ENCODE data around the gene RAP2B. TPM values are rescaled to one million over a fixed set of nuclear protein-coding genes. Genes with fewer than 3 reads are reported as not detected.

Gene RAP2B
- total and polyA plus RNA-seq, 2 of the 13 experiments (the other 11 are each of a cell fraction or from before 2014, with no cell fraction given) = 6.4 to 7.1 TPM

GRCh38 chr3:153215966-153216365, 53.9 kb downstream of the RAP2B start:
- H3K27me3 ChIP-seq (ENCODE audit: control insufficient read depth in 1 of 2, insufficient read depth in 2 of 2, low read length in 2 of 2) = no peaks in the 10 kb centered on the region
- intact Hi-C loops (cut with micrococcal nuclease; ENCODE audit: unreplicated experiment) = no loop called here
- H3K79me2 ChIP-seq (ENCODE audit: insufficient read depth, low read length) = no peaks in the 10 kb centered on the region
- in situ Hi-C loops (cut with HindIII; ENCODE audit: extremely low pct_ligation_motif_present, low pct_unique_long_range_greater_than_20kb) = no loop called here
- H3K4me2 ChIP-seq (ENCODE audit: low read depth, low read length) = no peak overlapping the region
- DNase-seq (ENCODE audit: low spot score) (no peak), ATAC-seq (no peak), FAIRE-seq (no peak)
- H4K20me1 ChIP-seq (ENCODE audit: insufficient read depth, low read length) = no peaks in the 10 kb centered on the region
- no peaks in the 10 kb centered on the region for H3K4me1 ChIP-seq (ENCODE audit: insufficient read depth, low read length)
- WGBS (ENCODE audit: low lambda C conversion rate) = 28% methylated on average over 5 of the region's 5 CpGs
- ChIA-PET POLR2A (no interaction called here), CTCF (ENCODE audit: low intra/inter-chr PET ratio, low total read pairs) (no interaction called here)
- no peak overlapping the region for H3K4me3 ChIP-seq (replicated peaks in 1 of 3; ENCODE audit: insufficient read depth in 1 of 3, low read depth in 2 of 3, low read length in 3 of 3)
- H3K9ac ChIP-seq (ENCODE audit: insufficient read depth, low read depth, low read length) = no peak overlapping the region
- no peak overlapping the region for H2AFZ ChIP-seq (ENCODE audit: low read length)
- no peaks in the 10 kb centered on the region for H3K36me3 ChIP-seq (replicated peaks in 1 of 2; ENCODE audit: control insufficient read depth in 1 of 2, insufficient read depth in 2 of 2, low read length in 2 of 2)
- no peak overlapping the region for H3K27ac ChIP-seq (ENCODE audit: extremely low read length, insufficient read depth, low read length)
- TF ChIP-seq RFX5 (IDR thresholded peaks at IDR 0.05; ENCODE audit: low read depth, low read length) (no peak), ASH2L (IDR thresholded peaks at IDR 0.05; ENCODE audit: insufficient read length, low read depth, low read length) (no peak), SRY (CRISPR knock-in tag; IDR thresholded peaks at IDR 0.05) (no peak)
- H3K9me3 ChIP-seq (ENCODE audit: low read length) = no peaks in the 10 kb centered on the region
- BruUV-seq (replicated peaks) = no TSS peak

GRCh38 chr3:153216928-153217327, 54.9 kb downstream of the RAP2B start:
- Histone ChIP-seq H3K27ac (ENCODE audit: extremely low read length, insufficient read depth, low read length) (no peak overlapping the region), H3K9me3 (ENCODE audit: low read length) (no peaks in the 10 kb centered on the region), H3K4me1 (ENCODE audit: insufficient read depth, low read length) (no peaks in the 10 kb centered on the region), H4K20me1 (ENCODE audit: insufficient read depth, low read length) (no peaks in the 10 kb centered on the region), H3K9ac (ENCODE audit: insufficient read depth, low read depth, low read length) (no peak overlapping the region), H3K4me3 (replicated peaks in 1 of 3; ENCODE audit: insufficient read depth in 1 of 3, low read depth in 2 of 3, low read length in 3 of 3) (no peak overlapping the region), H2AFZ (ENCODE audit: low read length) (no peak overlapping the region), H3K79me2 (ENCODE audit: insufficient read depth, low read length) (no peaks in the 10 kb centered on the region), H3K36me3 (replicated peaks in 1 of 2; ENCODE audit: control insufficient read depth in 1 of 2, insufficient read depth in 2 of 2, low read length in 2 of 2) (no peaks in the 10 kb centered on the region), H3K27me3 (ENCODE audit: control insufficient read depth in 1 of 2, insufficient read depth in 2 of 2, low read length in 2 of 2) (no peaks in the 10 kb centered on the region), H3K4me2 (ENCODE audit: low read depth, low read length) (no peak overlapping the region)
- no peak for ATAC-seq
- no peak for DNase-seq (ENCODE audit: low spot score)
- CTCF ChIA-PET (ENCODE audit: low intra/inter-chr PET ratio, low total read pairs) = no interaction called here
- no TSS peak for BruUV-seq (replicated peaks)
- TF ChIP-seq FIP1L1 (IDR thresholded peaks at IDR 0.05; ENCODE audit: borderline replicate concordance, insufficient read depth, low read depth, low read length) (no peak), KDM5B (CRISPR knock-in tag; IDR thresholded peaks at IDR 0.05; ENCODE audit: borderline replicate concordance) (no peak), ZNF780A (CRISPR knock-in tag; IDR thresholded peaks at IDR 0.05) (no peak), MAF1 (CRISPR knock-in tag; IDR thresholded peaks at IDR 0.05; ENCODE audit: borderline replicate concordance) (no peak), KAT7 (CRISPR knock-in tag; IDR thresholded peaks at IDR 0.05; ENCODE audit: borderline replicate concordance) (no peak), MAX (IDR thresholded peaks at IDR 0.05) (no peak), ZNF180 (CRISPR knock-in tag; IDR thresholded peaks at IDR 0.05; ENCODE audit: borderline replicate concordance, low read depth) (no peak), ZNF253 (CRISPR knock-in tag; IDR thresholded peaks at IDR 0.05; ENCODE audit: borderline replicate concordance) (no peak), ZBTB25 (CRISPR knock-in tag; IDR thresholded peaks at IDR 0.05) (no peak), ZNF607 (CRISPR knock-in tag; IDR thresholded peaks at IDR 0.05; ENCODE audit: borderline replicate concordance) (no peak), STAT5B (CRISPR knock-in tag; IDR thresholded peaks at IDR 0.05) (no peak), ZNF30 (CRISPR knock-in tag; IDR thresholded peaks at IDR 0.05) (no peak), HOXD1 (CRISPR knock-in tag; IDR thresholded peaks at IDR 0.05) (no peak), ZMAT3 (CRISPR knock-in tag; conservative IDR thresholded peaks at IDR 0.05) (no peak)
- WGBS (ENCODE audit: low lambda C conversion rate) = 0% methylated on average over 2 of the region's 2 CpGs
- in situ Hi-C loops (cut with HindIII; ENCODE audit: extremely low pct_ligation_motif_present, low pct_unique_long_range_greater_than_20kb) = no loop called here
- FAIRE-seq = no peak
- POLR2A ChIA-PET = no interaction called here
- intact Hi-C loops (cut with micrococcal nuclease; ENCODE audit: unreplicated experiment) = no loop called here
